ENCODE results near the gene NTMT1. TPM values are rescaled to one million over a fixed set of nuclear protein-coding genes. Genes with fewer than 3 reads are reported as not detected.

Gene NTMT1
- total RNA-seq, 2 experiments from 2014 or later: 50.7 to 52.5 TPM

DNA sequence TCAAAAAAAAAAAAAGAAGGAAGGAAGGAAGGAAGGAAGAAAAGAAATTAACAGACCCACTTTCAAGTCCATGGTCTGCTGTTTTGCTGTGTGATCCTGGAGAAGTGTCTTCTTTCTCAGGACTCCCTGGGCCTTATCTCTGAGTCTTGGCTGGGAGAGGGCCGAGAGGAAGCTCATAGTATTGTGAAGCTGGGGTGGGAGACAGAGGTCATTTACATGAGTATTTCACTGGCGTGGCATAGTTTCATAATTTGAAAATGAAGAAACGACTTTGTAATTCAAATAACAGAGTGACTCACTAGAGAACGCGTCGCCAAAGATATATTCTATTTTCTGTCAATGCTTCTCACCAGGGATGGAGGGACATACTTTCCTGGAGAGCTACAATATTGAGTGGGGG is 2.6 kb upstream of the NTMT1 start:
- peaks cover 31% of the 10 kb centered on the region for H3K27me3 Mint-ChIP-seq
- H3K4me1 Mint-ChIP-seq (ENCODE audit: low read depth): peaks cover 48% of the 10 kb centered on the region
- H3K27ac ChIP-seq (ENCODE audit: low read depth in 1 of 2, low read length in 2 of 2): no peak overlapping the region
- TF ChIP-seq, protein P1, sequence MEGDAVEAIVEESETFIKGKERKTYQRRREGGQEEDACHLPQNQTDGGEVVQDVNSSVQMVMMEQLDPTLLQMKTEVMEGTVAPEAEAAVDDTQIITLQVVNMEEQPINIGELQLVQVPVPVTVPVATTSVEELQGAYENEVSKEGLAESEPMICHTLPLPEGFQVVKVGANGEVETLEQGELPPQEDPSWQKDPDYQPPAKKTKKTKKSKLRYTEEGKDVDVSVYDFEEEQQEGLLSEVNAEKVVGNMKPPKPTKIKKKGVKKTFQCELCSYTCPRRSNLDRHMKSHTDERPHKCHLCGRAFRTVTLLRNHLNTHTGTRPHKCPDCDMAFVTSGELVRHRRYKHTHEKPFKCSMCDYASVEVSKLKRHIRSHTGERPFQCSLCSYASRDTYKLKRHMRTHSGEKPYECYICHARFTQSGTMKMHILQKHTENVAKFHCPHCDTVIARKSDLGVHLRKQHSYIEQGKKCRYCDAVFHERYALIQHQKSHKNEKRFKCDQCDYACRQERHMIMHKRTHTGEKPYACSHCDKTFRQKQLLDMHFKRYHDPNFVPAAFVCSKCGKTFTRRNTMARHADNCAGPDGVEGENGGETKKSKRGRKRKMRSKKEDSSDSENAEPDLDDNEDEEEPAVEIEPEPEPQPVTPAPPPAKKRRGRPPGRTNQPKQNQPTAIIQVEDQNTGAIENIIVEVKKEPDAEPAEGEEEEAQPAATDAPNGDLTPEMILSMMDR (IDR thresholded peaks at IDR 0.05): no peak
- peaks cover 0 to 5% of the 10 kb centered on the region in 2 experiments for H3K9me3 ChIP-seq (ENCODE audit: control insufficient read depth in 1 of 2, insufficient read depth in 1 of 2, low read length in 2 of 2)
- peaks cover 9% of the 10 kb centered on the region for H3K36me3 ChIP-seq (ENCODE audit: insufficient read depth, low read length)
- ChIA-PET POLR2A (interaction anchor here (0.6 to 4.4 kb wide), 5 partner anchors 16 to 493 kb away, joined by 3 to 40 read pairs (median 4); partner anchors contain the start of genes ASB6 and IER5L), CTCF (interaction anchor here (1.6 to 4.3 kb wide), 5 partner anchors 12 to 492 kb away, joined by 8 to 38 read pairs (median 13); no protein-coding TSS in a partner anchor)
- ATAC-seq (ENCODE audit: poor library complexity) (no peak), DNase-seq (no peak)
- H3K4me3 ChIP-seq (ENCODE audit: low read length): no peak overlapping the region
- peaks cover 18% of the 10 kb centered on the region for H3K36me3 Mint-ChIP-seq (ENCODE audit: low read depth)
- H3K4me3 Mint-ChIP-seq: peak overlapping the region; percentile 7
- no peaks in the 10 kb centered on the region for H3K9me3 Mint-ChIP-seq
- intact Hi-C loops (cut with DNase I, micrococcal nuclease): loop anchor here in 1 of 2 experiments (10.0 kb wide), 1 partner anchor 181 kb away; the partner anchor contains the start of gene TOR1B
- H3K27me3 ChIP-seq (ENCODE audit: control insufficient read depth in 1 of 2, insufficient read depth in 2 of 2, low read length in 2 of 2): peaks cover 25 to 26% of the 10 kb centered on the region in 2 experiments
- H3K27ac Mint-ChIP-seq: peak overlapping the region; percentile 62
- H3K4me1 ChIP-seq (ENCODE audit: insufficient read depth, low read length): peaks cover 59% of the 10 kb centered on the region

DNA sequence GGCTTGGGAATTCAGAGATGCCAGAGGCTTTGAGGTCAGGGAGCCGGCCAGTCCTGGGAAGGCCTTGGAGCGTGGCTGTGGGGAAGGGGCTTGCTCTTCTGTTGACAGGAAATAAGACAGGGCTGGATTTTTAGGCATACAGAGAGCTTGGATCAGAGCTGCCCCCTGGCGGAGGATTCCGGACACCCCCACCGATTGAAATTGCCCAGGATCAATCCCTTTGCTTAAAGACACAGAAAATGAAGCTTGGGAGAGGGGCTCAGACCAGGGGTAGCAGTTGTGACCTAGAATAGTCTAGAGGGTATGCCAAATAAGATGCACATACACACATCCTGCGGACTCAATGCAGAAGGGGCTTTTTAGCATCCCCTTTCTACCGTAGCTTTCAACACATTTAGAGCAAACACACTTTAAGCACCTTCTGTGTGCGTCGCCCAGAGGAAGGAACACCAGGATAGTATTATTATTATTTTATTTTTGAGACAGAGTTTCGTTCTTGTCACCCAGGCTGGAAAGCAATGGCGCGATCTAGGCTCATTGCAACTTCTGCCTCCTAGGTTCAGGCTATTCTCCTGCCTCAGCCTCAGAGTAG is 1.7 kb upstream of the NTMT1 start:
- peaks cover 18% of the 10 kb centered on the region for H3K36me3 Mint-ChIP-seq (ENCODE audit: low read depth)
- H3K27me3 Mint-ChIP-seq: peaks cover 23% of the 10 kb centered on the region
- H3K4me1 ChIP-seq (ENCODE audit: insufficient read depth, low read length): peaks cover 68% of the 10 kb centered on the region
- peaks cover 12% of the 10 kb centered on the region for H3K36me3 ChIP-seq (ENCODE audit: insufficient read depth, low read length)
- ChIA-PET POLR2A (interaction anchor here (0.6 to 4.4 kb wide), 14 partner anchors 10 to 596 kb away, joined by 3 to 53 read pairs (median 6); partner anchors contain the start of genes ASB6, DOLPP1, IER5L and SH3GLB2), CTCF (interaction anchor here (0.7 to 4.3 kb wide), 16 partner anchors 13 to 494 kb away, joined by 3 to 38 read pairs (median 6); partner anchors contain the start of genes ASB6 and IER5L)
- H3K27ac Mint-ChIP-seq: peak overlapping the region; percentile 94
- H3K4me3 ChIP-seq (ENCODE audit: low read length): no peak overlapping the region
- H3K9me3 Mint-ChIP-seq: no peaks in the 10 kb centered on the region
- DNase-seq (peak; percentile 55 to 83 (median 66)), ATAC-seq (ENCODE audit: poor library complexity) (no peak)
- H3K9me3 ChIP-seq (ENCODE audit: control insufficient read depth in 1 of 2, insufficient read depth in 1 of 2, low read length in 2 of 2): peaks cover 0 to 5% of the 10 kb centered on the region in 2 experiments
- H3K27ac ChIP-seq (ENCODE audit: low read depth in 1 of 2, low read length in 2 of 2): peak overlapping the region in 1 of 2 donors; percentile 21
- H3K4me1 Mint-ChIP-seq (ENCODE audit: low read depth): peaks cover 53% of the 10 kb centered on the region
- H3K27me3 ChIP-seq (ENCODE audit: control insufficient read depth in 1 of 2, insufficient read depth in 2 of 2, low read length in 2 of 2): peaks cover 22 to 25% of the 10 kb centered on the region in 2 experiments
- TF ChIP-seq, protein P1 (IDR thresholded peaks at IDR 0.05): peak; percentile 80
- intact Hi-C loops (cut with DNase I, micrococcal nuclease): loop anchor here in 1 of 2 experiments (2.0 to 10.0 kb wide), 2 partner anchors 13 to 181 kb away; partner anchors contain the start of gene TOR1B
- H3K4me3 Mint-ChIP-seq: peak overlapping the region; percentile 83

DNA sequence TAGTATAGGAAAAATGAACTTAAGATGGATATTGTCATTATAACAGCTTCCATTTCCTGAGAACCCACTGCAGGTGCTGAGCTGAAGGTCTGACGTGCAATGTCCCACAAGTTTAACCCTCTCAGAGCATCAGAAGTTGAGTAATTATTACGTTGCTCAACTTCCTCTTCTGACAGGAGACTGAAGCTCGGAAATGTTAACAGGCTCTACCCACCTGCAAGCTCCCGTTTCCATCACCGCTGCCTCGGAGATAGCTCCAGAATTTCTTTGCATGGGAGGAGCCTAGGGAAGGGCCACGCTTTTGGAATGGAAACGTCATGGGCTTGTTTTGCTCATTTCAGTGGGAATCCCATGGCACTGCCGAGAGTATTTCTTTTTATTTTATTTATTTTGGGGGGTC is 1.0 kb upstream of the NTMT1 start:
- Mint-ChIP-seq H3K27me3 (peaks cover 18% of the 10 kb centered on the region), H3K27ac (peak overlapping the region; percentile 94), H3K4me3 (peak overlapping the region; percentile 94), H3K9me3 (no peaks in the 10 kb centered on the region), H3K4me1 (ENCODE audit: low read depth) (peaks cover 56% of the 10 kb centered on the region), H3K36me3 (ENCODE audit: low read depth) (peaks cover 18% of the 10 kb centered on the region)
- H3K27me3 ChIP-seq (ENCODE audit: control insufficient read depth in 1 of 2, insufficient read depth in 2 of 2, low read length in 2 of 2): peaks cover 15 to 19% of the 10 kb centered on the region in 2 experiments
- H3K4me3 ChIP-seq (ENCODE audit: low read length): peak overlapping the region; percentile 75
- H3K9me3 ChIP-seq (ENCODE audit: control insufficient read depth in 1 of 2, insufficient read depth in 1 of 2, low read length in 2 of 2): peaks cover 0 to 5% of the 10 kb centered on the region in 2 experiments
- peaks cover 69% of the 10 kb centered on the region for H3K4me1 ChIP-seq (ENCODE audit: insufficient read depth, low read length)
- H3K36me3 ChIP-seq (ENCODE audit: insufficient read depth, low read length): peaks cover 12% of the 10 kb centered on the region
- intact Hi-C loops (cut with DNase I, micrococcal nuclease): loop anchor here (2.0 to 10.0 kb wide), 4 partner anchors 14 to 598 kb away; partner anchors contain the start of genes IER5L (in 1 of the 2), SH3GLB2 (in 1 of the 2) and TOR1B (in 1 of the 2)
- POLR2A ChIA-PET: interaction anchor here (0.6 to 4.4 kb wide), 17 partner anchors 9 to 1722 kb away, joined by 3 to 53 read pairs (median 4); partner anchors contain the start of genes ASB6, DOLPP1, IER5L and SH3GLB2
- CTCF ChIA-PET: interaction anchor here (1.0 to 4.3 kb wide), 15 partner anchors 13 to 494 kb away, joined by 3 to 38 read pairs (median 7); partner anchors contain the start of genes ASB6 and IER5L
- TF ChIP-seq, protein P1 (IDR thresholded peaks at IDR 0.05): no peak
- ATAC-seq (ENCODE audit: poor library complexity): peak; percentile 48
- peak in 7 of 14 experiments; percentile 23 to 79 (median 49) for DNase-seq
- peak overlapping the region in 1 of 2 donors; percentile 21 for H3K27ac ChIP-seq (ENCODE audit: low read depth in 1 of 2, low read length in 2 of 2)

All from CD4-positive, alpha-beta T cell (primary cell).